8988T (cell line): ENCODE measurements around the gene GPR17.

ENCODE experiments used
- DNase-seq: peaks from one replicate; pipeline ENCODE4 v3.0.0; 2011

The GPR17 gene

DNA sequence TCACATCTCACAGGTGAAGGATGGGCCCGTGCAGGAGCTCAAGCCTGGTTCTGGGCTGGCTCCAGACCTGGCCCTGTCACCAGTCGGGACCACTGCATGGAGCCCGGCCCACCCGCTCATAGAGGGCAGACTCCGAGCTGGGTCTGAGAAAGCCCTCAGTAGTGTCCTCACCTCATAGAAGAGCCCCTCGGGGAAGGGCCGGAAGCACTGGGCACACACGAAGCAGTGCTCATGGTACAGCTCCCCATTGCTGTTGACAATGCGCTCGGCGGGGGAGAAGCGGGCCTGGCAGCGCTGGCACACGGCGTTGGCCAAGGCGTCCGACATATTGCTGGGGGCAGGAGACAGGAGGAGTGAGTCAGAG, 11.3 kb downstream of the GPR17 start:
- no peak for DNase-seq

DNA sequence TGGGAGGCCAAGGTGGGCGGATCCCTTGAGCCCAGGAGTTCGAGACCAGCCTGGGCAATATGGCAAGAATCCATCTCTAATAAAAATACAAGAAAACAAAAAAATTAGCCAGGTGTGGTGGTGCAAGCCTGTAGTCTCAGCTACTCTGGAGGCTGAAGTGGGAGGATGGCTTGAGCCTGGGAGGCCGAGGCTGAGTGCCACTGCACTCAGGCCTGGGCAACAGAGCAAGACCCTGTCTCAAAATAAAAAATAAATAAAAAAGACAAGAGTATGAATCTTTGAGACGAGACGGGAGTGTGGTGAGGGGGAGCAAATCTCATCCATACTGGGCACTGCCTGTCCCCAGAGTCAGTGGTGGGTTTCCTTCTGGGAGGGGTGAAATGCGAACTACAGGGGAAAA, 12.2 kb downstream of the GPR17 start:
- no peak for DNase-seq

GRCh38 chr2:127658641-127659407, 12.9 kb downstream of the GPR17 start:
- no peak for DNase-seq

DNA sequence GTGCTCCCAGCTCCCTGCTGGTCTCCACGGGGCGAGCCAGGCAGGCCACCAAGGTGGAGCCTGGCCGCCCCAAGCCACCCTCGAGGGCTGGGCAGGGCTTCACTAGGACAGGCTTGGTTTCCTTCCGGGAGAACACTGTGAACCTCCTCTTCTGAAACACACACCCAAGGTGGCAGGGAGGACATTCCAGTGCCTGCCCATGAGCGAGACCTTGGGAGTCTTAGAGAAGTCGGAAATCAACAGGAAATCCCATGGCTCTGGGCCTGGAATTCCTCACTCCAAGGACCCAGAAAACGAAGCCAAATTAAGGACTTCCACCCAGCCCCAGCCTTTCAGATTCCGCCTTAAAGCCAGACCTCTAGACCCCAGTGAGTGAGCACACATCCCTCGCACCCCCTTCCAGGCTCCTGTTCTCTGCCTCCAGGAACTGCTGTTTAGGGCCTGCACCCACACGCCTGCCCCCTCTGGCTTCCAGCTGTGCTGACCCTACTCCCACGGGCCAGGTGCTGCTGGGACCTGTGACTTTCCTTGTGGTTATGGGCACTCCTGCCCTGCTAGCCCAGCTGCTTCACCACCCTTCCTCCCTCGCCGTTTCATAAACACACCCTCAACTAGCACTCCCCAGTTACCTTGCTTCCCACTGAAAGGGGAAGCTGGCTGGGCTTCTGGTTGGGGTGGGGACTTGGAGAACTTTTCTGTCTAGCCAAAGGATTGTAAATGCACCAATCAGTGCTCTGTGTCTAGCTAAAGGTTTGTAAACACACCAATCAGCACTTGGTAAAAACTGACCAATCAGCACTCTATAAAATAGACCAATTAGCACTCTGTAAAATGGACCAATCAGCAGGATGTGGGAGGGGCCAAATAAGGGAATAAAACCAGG, 13.7 kb downstream of the GPR17 start:
- no peak for DNase-seq

- DNase-seq = no peak
Observed at GRCh38 chr2:127660291-127660578, 14.3 kb downstream of the GPR17 start.

- DNase-seq = no peak
Observed at GRCh38 chr2:127661072-127661649, 15.2 kb downstream of the GPR17 start.

GRCh38 chr2:127661949-127662510, 16.1 kb downstream of the GPR17 start:
- DNase-seq = no peak

DNA sequence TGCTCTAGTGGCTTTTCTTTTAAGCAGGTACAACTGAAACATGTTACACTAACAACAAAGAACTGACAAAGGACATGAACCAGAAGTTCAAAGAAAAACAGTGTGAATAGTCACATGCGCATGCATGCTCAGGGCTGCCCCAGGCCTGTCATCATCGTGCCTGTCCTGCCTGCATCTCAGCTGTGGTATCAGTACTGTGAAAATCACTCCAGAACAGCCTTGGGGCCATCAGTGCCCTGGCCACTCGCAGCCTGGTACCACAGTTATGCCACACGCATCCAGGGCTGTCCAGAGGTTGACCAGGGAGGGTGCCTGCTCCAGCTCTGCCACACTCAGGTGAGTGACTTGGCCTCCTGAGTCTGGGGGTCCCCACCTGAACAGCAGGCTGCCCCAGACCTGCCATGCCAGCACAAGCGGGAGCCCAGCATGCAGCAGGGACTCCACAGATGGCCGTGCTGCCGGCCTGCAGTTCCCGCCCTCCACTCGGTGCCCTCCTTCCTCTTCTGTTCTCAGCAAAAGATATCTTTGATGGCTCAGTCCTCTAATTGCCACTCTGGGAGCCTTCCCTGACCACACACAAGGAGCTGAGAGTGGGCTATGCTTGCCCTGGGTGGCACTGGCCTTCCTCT, 17.1 kb downstream of the GPR17 start:
- no peak for DNase-seq

DNA sequence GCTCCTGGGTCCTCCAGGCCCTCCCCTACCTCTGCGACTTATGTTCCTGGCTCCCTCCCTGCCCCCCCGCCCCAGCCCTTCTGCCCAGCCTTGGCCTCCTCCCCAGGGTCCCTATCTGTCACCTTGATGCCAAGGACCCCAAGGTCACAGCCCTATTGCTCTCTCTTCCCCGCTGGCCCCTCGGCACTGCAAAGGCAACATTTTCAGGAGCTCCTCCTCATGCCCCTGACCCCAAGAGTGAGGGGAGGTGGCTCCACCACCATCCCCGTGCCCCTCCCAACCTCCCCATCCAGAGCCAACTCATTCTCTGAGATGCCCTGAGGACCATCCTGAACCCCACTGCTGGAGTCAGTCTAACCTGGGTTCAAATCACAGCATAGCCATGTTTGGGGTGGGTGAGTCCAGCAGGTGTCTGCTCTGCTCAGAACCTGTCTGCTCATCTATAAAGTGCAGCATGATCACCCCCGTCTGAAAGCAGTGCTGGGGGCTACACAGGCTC, 17.7 kb downstream of the GPR17 start:
- DNase-seq = no peak

DNA sequence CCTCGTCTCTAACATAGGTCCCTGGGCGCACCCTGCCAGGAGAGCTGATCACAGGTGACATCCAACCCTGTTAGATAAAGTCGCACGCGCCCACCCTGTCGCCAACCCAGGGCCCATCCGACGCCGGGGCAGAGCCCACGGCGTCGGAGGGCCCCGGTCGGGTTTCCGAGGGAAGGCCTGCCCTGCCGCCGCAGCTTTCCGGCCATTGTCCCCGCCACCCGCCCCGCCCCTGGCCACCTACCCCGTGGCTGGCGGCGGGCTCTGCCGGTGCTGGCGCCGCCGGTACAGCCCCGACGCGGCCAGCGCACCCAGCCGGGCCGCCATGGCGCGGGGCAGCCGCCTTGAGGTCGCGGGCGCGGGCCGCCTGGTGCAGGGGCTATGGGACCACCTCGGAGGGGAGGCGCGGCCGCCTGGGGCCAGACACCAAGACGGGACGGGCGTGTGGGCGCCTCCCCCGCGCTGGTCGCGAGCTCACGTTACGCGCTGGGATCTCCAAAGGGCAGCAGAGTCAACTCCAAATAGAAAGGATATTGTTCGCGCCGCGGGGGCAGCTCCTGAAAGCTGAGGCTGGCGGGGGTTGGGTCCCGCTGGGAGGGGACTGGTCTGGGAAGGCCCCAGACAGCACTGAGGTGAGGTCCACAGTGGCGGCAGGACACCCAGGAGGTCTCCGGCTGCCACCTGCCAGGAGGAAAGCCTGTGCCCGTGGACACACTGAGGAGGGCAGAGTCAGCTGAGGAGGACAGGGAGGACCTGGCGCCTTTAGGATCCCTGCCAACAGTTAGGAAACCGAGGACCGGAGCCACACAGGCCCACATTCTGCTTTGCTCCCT, 18.3 kb downstream of the GPR17 start:
- no peak for DNase-seq

DNA sequence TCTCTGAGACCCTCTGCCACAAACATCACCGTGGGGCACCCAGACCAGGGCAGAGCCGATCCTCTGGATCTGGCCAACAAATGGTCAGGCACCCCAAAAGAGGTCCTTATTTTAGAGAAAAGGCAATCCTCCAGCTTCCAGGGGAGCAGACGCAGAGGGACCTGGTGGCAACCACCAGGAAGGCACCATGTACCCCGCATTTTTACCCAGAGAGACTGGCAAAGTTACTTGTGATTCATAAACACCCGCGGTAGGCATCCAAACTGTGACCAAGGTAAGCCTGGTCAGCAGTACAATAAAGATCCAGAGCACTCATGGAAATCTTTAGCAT, 18.9 kb downstream of the GPR17 start:
- DNase-seq = no peak

GRCh38 chr2:127665267-127665893, 19.4 kb downstream of the GPR17 start:
- DNase-seq = no peak

- no peak for DNase-seq
Observed at GRCh38 chr2:127669056-127669455, 23.1 kb downstream of the GPR17 start.

DNA sequence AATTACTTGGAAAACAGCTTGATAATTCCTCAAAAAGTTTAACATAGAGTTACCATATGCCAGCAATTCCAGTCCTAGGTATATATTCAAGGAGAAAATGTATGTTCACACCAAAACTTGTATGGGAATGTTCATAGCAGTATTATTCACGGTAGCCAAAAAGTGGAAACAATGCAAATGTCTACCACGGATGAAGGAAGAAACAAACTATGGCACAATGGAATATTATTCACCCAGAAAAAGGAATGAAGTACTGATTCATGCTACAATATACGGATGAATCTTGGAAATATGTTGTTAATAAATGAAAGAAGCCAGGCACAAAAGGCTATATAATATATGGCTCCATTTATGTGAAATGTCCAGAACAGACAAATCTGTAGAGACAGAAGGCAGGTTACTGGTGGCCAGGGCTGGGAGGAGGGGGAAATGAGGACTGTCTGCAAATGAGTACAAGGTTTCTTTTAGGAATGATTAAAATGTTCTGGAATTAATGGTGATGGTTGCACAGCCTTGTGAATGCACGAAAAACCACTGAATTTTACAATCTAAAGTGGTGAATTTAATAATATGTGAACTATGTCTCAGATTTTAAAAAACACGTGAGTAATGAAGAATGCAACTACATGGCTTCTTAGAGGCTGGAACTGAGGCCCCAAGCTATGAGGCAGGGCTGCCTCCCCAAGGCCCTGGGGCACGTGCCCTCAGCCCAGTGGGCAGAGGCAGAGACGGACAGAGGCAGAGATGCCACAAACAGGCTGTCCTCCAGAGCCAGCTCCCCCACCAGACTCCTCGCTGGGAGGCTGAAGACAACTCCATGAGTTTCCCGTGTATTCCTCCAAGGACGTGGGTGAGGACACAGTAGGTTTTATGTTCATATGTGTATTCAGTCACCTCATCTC, 24.4 kb downstream of the GPR17 start:
- no peak for DNase-seq

DNA sequence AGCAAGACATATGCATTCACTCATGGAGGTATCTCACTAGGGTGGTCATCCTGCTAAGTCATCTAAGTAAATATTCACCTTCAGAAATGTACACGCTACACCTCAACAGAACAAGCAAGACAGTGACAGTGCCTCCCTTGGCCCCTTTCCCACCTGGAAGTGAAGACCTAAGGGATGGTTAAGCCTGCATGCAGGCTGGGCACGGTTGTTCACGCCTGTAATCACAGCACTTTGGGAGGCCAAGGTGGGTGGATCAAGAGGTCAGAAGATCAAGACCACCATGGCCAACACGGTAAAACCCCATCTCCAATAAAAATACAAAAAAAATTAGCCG, 25.0 kb downstream of the GPR17 start:
- no peak for DNase-seq

- no peak for DNase-seq
Observed at GRCh38 chr2:127671557-127672302, 25.8 kb downstream of the GPR17 start.

GRCh38 chr2:127672341-127673224, 26.6 kb downstream of the GPR17 start:
- DNase-seq = no peak

GRCh38 chr2:127673291-127674069, 27.5 kb downstream of the GPR17 start:
- no peak for DNase-seq
